ENCODE measurements around the gene SLC49A4. TPM values are rescaled to one million over a fixed set of nuclear protein-coding genes. Genes with fewer than 3 reads are reported as not detected.

The SLC49A4 gene
- total RNA-seq, 1 donor from 2014 or later, result 15.7 TPM

GRCh38 chr3:122898298-122898697, 103.4 kb downstream of the SLC49A4 start:
- TF ChIP-seq POLR2AphosphoS5 (IDR thresholded peaks at IDR 0.05; ENCODE audit: insufficient read depth in 1 of 2, low read depth in 1 of 2), result no peak
- TF ChIP-seq CTCF (IDR thresholded peaks at IDR 0.05), result no peak
- TF ChIP-seq POLR2A (IDR thresholded peaks at IDR 0.05), result no peak
- DNase-seq (ENCODE audit: extremely low spot score in 2 of 2), result no peak
- H3K9me3 ChIP-seq, result no peaks in the 10 kb centered on the region

DNA sequence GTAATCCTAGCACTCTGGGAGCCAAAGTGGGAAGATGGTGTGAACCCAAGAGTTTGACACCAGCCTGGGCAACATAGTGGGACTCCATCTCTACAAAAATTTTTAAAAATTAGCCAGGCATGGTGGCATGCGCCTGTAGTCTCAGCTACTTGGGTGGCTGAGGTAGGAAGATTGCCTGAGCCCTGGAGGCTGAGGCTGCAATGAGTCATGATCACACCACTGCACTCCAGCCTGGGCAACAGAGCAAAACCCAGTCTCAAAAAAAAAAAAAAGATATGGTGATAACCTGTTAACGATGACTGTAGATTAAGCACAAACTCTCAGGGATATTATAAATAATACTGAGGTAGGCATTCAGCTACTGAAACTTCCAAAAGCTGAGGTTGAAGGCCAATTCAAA, 107.5 kb downstream of the SLC49A4 start:
- H3K36me3 ChIP-seq, result no peaks in the 10 kb centered on the region
- intact Hi-C loops (cut with DNase I), result no loop called here
- TF ChIP-seq CTCF (IDR thresholded peaks at IDR 0.05) (no peak), POLR2AphosphoS5 (IDR thresholded peaks at IDR 0.05; ENCODE audit: insufficient read depth in 1 of 2, low read depth in 1 of 2) (no peak), POLR2A (IDR thresholded peaks at IDR 0.05) (no peak)
- no peak overlapping the region for H3K27ac ChIP-seq
- H3K9me3 ChIP-seq, result no peaks in the 10 kb centered on the region
- H3K4me3 ChIP-seq, result no peak overlapping the region
- no peaks in the 10 kb centered on the region for H3K27me3 ChIP-seq
- no peaks in the 10 kb centered on the region for H3K4me1 ChIP-seq
- DNase-seq (ENCODE audit: extremely low spot score in 2 of 2), result peak in 1 of 2 donors; percentile 13

More at GRCh38 chr3:122898298-122898697, 103.4 kb downstream of the SLC49A4 start:
- Histone ChIP-seq H3K27ac (no peak overlapping the region), H3K27me3 (no peaks in the 10 kb centered on the region), H3K4me1 (no peaks in the 10 kb centered on the region), H3K36me3 (no peaks in the 10 kb centered on the region), H3K4me3 (no peak overlapping the region)
- intact Hi-C loops (cut with DNase I), result no loop called here

DNA sequence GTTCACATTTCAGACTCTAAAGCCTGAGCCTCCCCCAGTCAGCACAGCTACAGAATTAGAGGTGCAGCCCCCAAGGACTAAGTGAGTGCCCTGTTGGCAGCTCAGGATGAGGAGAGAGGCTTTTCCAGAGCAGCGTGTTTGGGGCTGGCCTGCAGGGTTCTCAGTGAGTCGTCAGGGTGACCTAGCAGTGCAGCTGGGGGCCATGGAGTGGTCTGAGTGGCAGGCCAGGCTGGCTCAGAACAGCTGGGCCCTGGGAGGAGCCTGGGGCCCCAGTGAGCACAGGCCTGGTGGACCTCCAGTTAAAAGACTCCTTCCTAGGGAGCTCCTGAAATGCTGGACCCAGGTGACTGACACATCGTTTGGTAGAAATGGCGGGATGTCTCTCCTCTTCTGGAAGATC, 108.3 kb downstream of the SLC49A4 start:
- H3K27me3 ChIP-seq, result no peaks in the 10 kb centered on the region
- H3K27ac ChIP-seq, result no peak overlapping the region
- H3K4me3 ChIP-seq, result no peak overlapping the region
- intact Hi-C loops (cut with DNase I), result no loop called here
- no peaks in the 10 kb centered on the region for H3K4me1 ChIP-seq
- DNase-seq (ENCODE audit: extremely low spot score in 2 of 2), result peak in 1 of 2 donors; percentile 58
- TF ChIP-seq CTCF (IDR thresholded peaks at IDR 0.05), result no peak
- no peak for TF ChIP-seq POLR2AphosphoS5 (IDR thresholded peaks at IDR 0.05; ENCODE audit: insufficient read depth in 1 of 2, low read depth in 1 of 2)
- no peak for TF ChIP-seq POLR2A (IDR thresholded peaks at IDR 0.05)
- H3K36me3 ChIP-seq, result no peaks in the 10 kb centered on the region
- no peaks in the 10 kb centered on the region for H3K9me3 ChIP-seq

GRCh38 chr3:122907471-122907870, 112.6 kb downstream of the SLC49A4 start:
- TF ChIP-seq CTCF (IDR thresholded peaks at IDR 0.05), result no peak
- no peak for TF ChIP-seq POLR2AphosphoS5 (IDR thresholded peaks at IDR 0.05; ENCODE audit: insufficient read depth in 1 of 2, low read depth in 1 of 2)
- TF ChIP-seq POLR2A (IDR thresholded peaks at IDR 0.05), result no peak
- Histone ChIP-seq H3K27ac (no peak overlapping the region), H3K4me1 (no peaks in the 10 kb centered on the region), H3K9me3 (no peaks in the 10 kb centered on the region), H3K36me3 (no peaks in the 10 kb centered on the region), H3K27me3 (no peaks in the 10 kb centered on the region), H3K4me3 (no peak overlapping the region)
- intact Hi-C loops (cut with DNase I), result no loop called here
- no peak for DNase-seq (ENCODE audit: extremely low spot score in 2 of 2)

GRCh38 chr3:122908251-122908650, 113.4 kb downstream of the SLC49A4 start:
- H3K27ac ChIP-seq, result no peak overlapping the region
- H3K4me1 ChIP-seq, result no peaks in the 10 kb centered on the region
- TF ChIP-seq POLR2A (IDR thresholded peaks at IDR 0.05), result no peak
- TF ChIP-seq POLR2AphosphoS5 (IDR thresholded peaks at IDR 0.05; ENCODE audit: insufficient read depth in 1 of 2, low read depth in 1 of 2), result no peak
- no peak for TF ChIP-seq CTCF (IDR thresholded peaks at IDR 0.05)
- intact Hi-C loops (cut with DNase I), result no loop called here
- H3K36me3 ChIP-seq, result no peaks in the 10 kb centered on the region
- DNase-seq (ENCODE audit: extremely low spot score in 2 of 2), result peak in 1 of 2 donors; percentile 29
- H3K27me3 ChIP-seq, result no peaks in the 10 kb centered on the region
- no peak overlapping the region for H3K4me3 ChIP-seq
- H3K9me3 ChIP-seq, result no peaks in the 10 kb centered on the region
